GM18507 (cell line): ENCODE measurements around the gene KIRREL3.

Experiments used
- DNase-seq: peaks from one replicate; pipeline ENCODE4 v3.0.0; 2011; ENCODE audit warnings: low read depth; ENCODE audit not compliant: insufficient read length; ENCODE audit errors: extremely low spot score
- FAIRE-seq: peaks from 2 replicates; lab custom pipeline; 2011; peaks lifted over from hg19 to GRCh38; lab: Jason Lieb, UNC

KIRREL3 gene

GRCh38 chr11:126756855-126757254 is 243.7 kb downstream of the KIRREL3 start:
- DNase-seq (no peak), FAIRE-seq (no peak)

GRCh38 chr11:126756421-126756820 is 244.1 kb downstream of the KIRREL3 start:
- FAIRE-seq (no peak), DNase-seq (no peak)

- no peak for DNase-seq
Measured at GRCh38 chr11:126755526-126755925, 245.0 kb downstream of the KIRREL3 start.

GRCh38 chr11:126754591-126755426 is 245.8 kb downstream of the KIRREL3 start:
- DNase-seq (no peak), FAIRE-seq (no peak)

More at GRCh38 chr11:126755526-126755925, 245.0 kb downstream of the KIRREL3 start:
- no peak for FAIRE-seq

GRCh38 chr11:126753990-126754389 is 246.6 kb downstream of the KIRREL3 start:
- FAIRE-seq (no peak), DNase-seq (no peak)

- FAIRE-seq = no peak
- DNase-seq = no peak
Measured at GRCh38 chr11:126751242-126751641, 249.3 kb downstream of the KIRREL3 start.

- FAIRE-seq (no peak), DNase-seq (no peak)
Measured at GRCh38 chr11:126748793-126749192, 251.8 kb downstream of the KIRREL3 start.

GRCh38 chr11:126748100-126748791 is 252.3 kb downstream of the KIRREL3 start:
- no peak for FAIRE-seq

GRCh38 chr11:126747315-126747714 is 253.3 kb downstream of the KIRREL3 start:
- no peak for FAIRE-seq
- DNase-seq = no peak

More at GRCh38 chr11:126748100-126748791, 252.3 kb downstream of the KIRREL3 start:
- no peak for DNase-seq

GRCh38 chr11:126746443-126746842 is 254.1 kb downstream of the KIRREL3 start:
- FAIRE-seq (no peak), DNase-seq (no peak)

GRCh38 chr11:126744699-126745098 is 255.9 kb downstream of the KIRREL3 start:
- no peak for FAIRE-seq

GRCh38 chr11:126743628-126744027 is 256.9 kb downstream of the KIRREL3 start:
- FAIRE-seq (no peak), DNase-seq (no peak)

More at GRCh38 chr11:126744699-126745098, 255.9 kb downstream of the KIRREL3 start:
- DNase-seq = no peak

GRCh38 chr11:126742582-126742981 is 258.0 kb downstream of the KIRREL3 start:
- no peak for FAIRE-seq
- DNase-seq = no peak

GRCh38 chr11:126740846-126741245 is 259.7 kb downstream of the KIRREL3 start:
- no peak for FAIRE-seq
- DNase-seq = no peak

- DNase-seq (no peak), FAIRE-seq (no peak)
Measured at GRCh38 chr11:126739499-126740145, 260.9 kb downstream of the KIRREL3 start.

- no peak for FAIRE-seq
- no peak for DNase-seq
Measured at GRCh38 chr11:126738295-126739031, 262.1 kb downstream of the KIRREL3 start.

- FAIRE-seq (no peak), DNase-seq (no peak)
Measured at GRCh38 chr11:126736682-126737572, 263.6 kb downstream of the KIRREL3 start.

- FAIRE-seq (no peak), DNase-seq (no peak)
Measured at GRCh38 chr11:126734752-126735151, 265.8 kb downstream of the KIRREL3 start.

- no peak for DNase-seq
- FAIRE-seq = no peak
Measured at GRCh38 chr11:126733685-126734084, 266.9 kb downstream of the KIRREL3 start.
